MCF 10A (cell line): ENCODE results near the gene MAN2A2. TPM values are rescaled to one million over a fixed set of nuclear protein-coding genes. Genes with fewer than 3 reads are reported as not detected.

Source experiments
- BruUV-seq: library from RNA; stranded (reverse); fragments of 400-500 nt; replicated peaks from 2 replicates; lab custom pipeline; 2021; lab: Mats Ljungman, UMichigan
- CTCF ChIA-PET: fragments of 300-600 bp; sonication (Branson Sonifier 250); formaldehyde crosslinking; extraction: SDS; loops from one replicate; lab custom pipeline; 2021; ENCODE audit warnings: antibody characterized with exemption, inconsistent platforms; lab: Yijun Ruan, JAX
- POLR2A ChIA-PET: fragments of 300-600, 350-650 bp; sonication (Branson Sonifier 250); formaldehyde crosslinking; extraction: SDS; loops from one replicate; lab custom pipeline; 2020; ENCODE audit warnings: antibody characterized with exemption, inconsistent platforms; lab: Yijun Ruan, JAX
- DNase-seq: peaks from one replicate; pipeline ENCODE4 v3.0.0-alpha.2; 2018; ENCODE audit not compliant: unreplicated experiment
- H3K27ac Mint-ChIP-seq: one replicate; pipeline ENCODE4 v1.8.0; 2022; ENCODE audit warnings: mild to moderate bottlenecking, low read depth, mixed read lengths; ENCODE audit not compliant: unreplicated experiment
- H3K27me3 Mint-ChIP-seq: one replicate; pipeline ENCODE4 v1.8.0; 2022; ENCODE audit warnings: mixed read lengths; ENCODE audit not compliant: insufficient read depth, unreplicated experiment
- H3K36me3 Mint-ChIP-seq: one replicate; pipeline ENCODE4 v1.8.0; 2022; ENCODE audit warnings: mild to moderate bottlenecking, moderate library complexity, mixed read lengths; ENCODE audit not compliant: insufficient read depth, unreplicated experiment
- H3K4me1 Mint-ChIP-seq: one replicate; pipeline ENCODE4 v1.8.0; 2022; ENCODE audit warnings: mixed read lengths; ENCODE audit not compliant: insufficient read depth, unreplicated experiment
- H3K4me3 Mint-ChIP-seq: one replicate; pipeline ENCODE4 v1.8.0; 2022; ENCODE audit warnings: mild to moderate bottlenecking, moderate library complexity, mixed read lengths; ENCODE audit not compliant: unreplicated experiment
- H3K9me3 Mint-ChIP-seq: one replicate; pipeline ENCODE4 v1.8.0; 2022; ENCODE audit warnings: mixed read lengths; ENCODE audit not compliant: unreplicated experiment
- CTCF ChIP-seq: fragments of 200-600 bp; IDR thresholded peaks from one replicate; pipeline ENCODE4 v1.8.0; 2022; ENCODE audit warnings: antibody characterized with exemption, mild to moderate bottlenecking; ENCODE audit not compliant: unreplicated experiment
- intact Hi-C: fragments of 100-400 bp; cut with micrococcal nuclease; formaldehyde crosslinking; loops from 2 replicates; pipeline ENCODE4 v1.14.1; 2022
- total RNA-seq: library from RNA; stranded (reverse); gene quantifications from 2 replicates; pipeline ENCODE4 v1.2.3, GENCODE V29; 2022

The MAN2A2 gene
- total RNA-seq, 1 experiment from 2014 or later: 42.4 TPM

DNA sequence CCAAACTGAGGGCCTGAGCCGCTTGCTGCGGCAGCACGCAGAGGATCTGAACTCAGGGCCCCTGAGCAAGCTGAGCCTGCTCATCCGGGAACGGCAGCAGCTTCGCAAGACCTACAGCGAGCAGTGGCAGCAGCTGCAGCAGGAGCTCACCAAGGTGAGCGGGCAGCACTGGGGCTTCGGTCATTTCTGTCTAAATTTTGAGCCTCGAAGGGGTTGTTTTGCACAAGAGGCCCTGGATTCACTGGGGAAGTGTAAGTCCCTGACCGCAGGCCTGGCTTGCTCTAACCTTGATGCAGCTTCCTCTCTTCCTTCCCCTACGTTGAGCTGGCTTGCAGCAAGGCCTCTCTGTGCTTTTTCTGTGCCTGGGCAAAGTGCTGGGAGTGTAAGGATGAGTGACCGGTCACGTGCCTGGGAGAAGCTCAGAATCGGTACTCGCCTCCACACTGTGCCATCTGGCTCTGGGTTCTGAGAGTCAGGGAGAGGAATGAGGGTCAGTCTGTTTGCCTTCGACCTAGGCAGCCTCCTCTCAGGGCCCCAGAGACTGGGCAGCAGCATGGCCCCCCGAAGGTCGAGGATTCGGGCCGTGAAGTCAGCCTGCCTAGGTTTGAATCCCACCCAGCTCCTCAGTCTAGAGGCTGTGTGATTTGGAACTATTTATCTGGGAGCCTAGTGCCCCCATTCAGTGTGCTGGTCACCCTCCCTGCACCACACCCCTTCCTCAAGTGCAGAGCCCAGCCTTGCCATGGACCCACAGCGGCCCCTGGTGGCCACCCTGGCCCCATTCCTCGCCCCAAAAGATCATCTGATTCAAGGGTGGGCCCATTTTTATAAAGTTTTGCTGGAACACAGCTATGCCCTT, 17.4 kb upstream of the MAN2A2 start:
- no peak overlapping the region for H3K4me3 Mint-ChIP-seq
- H3K27ac Mint-ChIP-seq: no peak overlapping the region
- no peaks in the 10 kb centered on the region for H3K27me3 Mint-ChIP-seq
- POLR2A ChIA-PET: interaction anchor here (0.5 to 1.5 kb wide), 4 partner anchors 9 to 255 kb away, joined by 3 to 6 read pairs (median 4); no protein-coding TSS in a partner anchor
- no TSS peak for BruUV-seq
- TF ChIP-seq CTCF: peak; percentile 98
- peak; percentile 55 for DNase-seq
- H3K4me1 Mint-ChIP-seq: no peaks in the 10 kb centered on the region
- CTCF ChIA-PET: interaction anchor here (0.6 to 3.3 kb wide), 80 partner anchors 8 to 1177 kb away, joined by 3 to 83 read pairs (median 4); partner anchors contain the start of genes BLM, HDDC3, MAN2A2 and UNC45A
- H3K9me3 Mint-ChIP-seq: no peaks in the 10 kb centered on the region
- no peaks in the 10 kb centered on the region for H3K36me3 Mint-ChIP-seq
- intact Hi-C loops: loop anchor here (1.0 kb wide), 5 partner anchors 168 to 592 kb away; partner anchors contain the start of gene BLM

DNA sequence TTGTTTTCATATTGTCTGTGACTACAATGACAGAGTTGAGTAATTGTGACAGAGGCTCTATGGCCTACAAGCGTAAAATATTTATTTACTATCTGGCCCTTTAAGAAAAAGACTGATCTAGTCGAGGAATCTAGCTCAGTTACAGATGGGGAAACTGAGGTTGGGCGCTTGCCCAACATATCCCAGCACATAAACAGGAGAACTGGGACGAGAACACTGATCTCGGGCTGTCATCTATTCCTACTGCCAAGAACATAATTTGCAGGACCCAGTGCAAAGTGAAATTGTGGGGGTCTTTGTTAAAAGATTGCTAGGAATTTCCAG, 16.8 kb upstream of the MAN2A2 start:
- no TSS peak for BruUV-seq
- TF ChIP-seq CTCF: no peak
- Mint-ChIP-seq H3K9me3 (no peaks in the 10 kb centered on the region), H3K27me3 (no peaks in the 10 kb centered on the region), H3K4me1 (no peaks in the 10 kb centered on the region), H3K36me3 (no peaks in the 10 kb centered on the region), H3K27ac (no peak overlapping the region), H3K4me3 (no peak overlapping the region)
- intact Hi-C loops: loop anchor here (1.0 kb wide), 5 partner anchors 169 to 593 kb away; partner anchors contain the start of gene BLM
- no peak for DNase-seq
- ChIA-PET POLR2A (interaction anchor here (1.2 to 1.5 kb wide), 2 partner anchors 9 to 238 kb away, joined by 5 to 6 read pairs; no protein-coding TSS in a partner anchor), CTCF (interaction anchor here (0.5 to 3.3 kb wide), 63 partner anchors 8 to 595 kb away, joined by 3 to 83 read pairs (median 4); partner anchors contain the start of genes BLM, HDDC3, MAN2A2 and UNC45A)

GRCh38 chr15:90887037-90887481, 16.0 kb upstream of the MAN2A2 start:
- DNase-seq: no peak
- Mint-ChIP-seq H3K9me3 (no peaks in the 10 kb centered on the region), H3K4me1 (no peaks in the 10 kb centered on the region), H3K4me3 (no peak overlapping the region), H3K36me3 (no peaks in the 10 kb centered on the region), H3K27ac (no peak overlapping the region), H3K27me3 (no peaks in the 10 kb centered on the region)
- TF ChIP-seq CTCF: no peak
- intact Hi-C loops: no loop called here
- POLR2A ChIA-PET: no interaction called here
- no TSS peak for BruUV-seq
- CTCF ChIA-PET: interaction anchor here (1.2 to 3.3 kb wide), 15 partner anchors 13 to 567 kb away, joined by 3 to 83 read pairs (median 12); partner anchors contain the start of genes BLM, HDDC3, MAN2A2 and UNC45A

DNA sequence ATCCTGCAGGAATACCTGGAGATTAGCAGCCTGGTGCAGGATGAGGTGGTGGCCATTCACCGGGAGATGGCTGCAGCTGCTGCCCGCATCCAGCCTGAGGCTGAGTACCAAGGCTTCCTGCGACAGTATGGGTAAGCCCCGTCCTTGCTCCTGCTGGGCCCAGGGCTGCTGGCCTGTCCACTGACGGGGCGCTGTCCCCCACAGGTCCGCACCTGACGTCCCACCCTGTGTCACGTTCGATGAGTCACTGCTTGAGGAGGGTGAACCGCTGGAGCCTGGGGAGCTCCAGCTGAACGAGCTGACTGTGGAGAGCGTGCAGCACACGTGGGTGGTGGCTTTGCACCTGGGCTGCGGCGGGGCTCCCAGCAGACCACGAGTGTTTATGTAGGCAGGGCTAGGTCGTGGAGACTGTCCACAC, 13.8 kb upstream of the MAN2A2 start:
- no TSS peak for BruUV-seq

More for the DNA sequence above, 13.8 kb upstream of the MAN2A2 start:
- Mint-ChIP-seq H3K4me3 (no peak overlapping the region), H3K27ac (no peak overlapping the region), H3K27me3 (no peaks in the 10 kb centered on the region), H3K4me1 (no peaks in the 10 kb centered on the region), H3K9me3 (no peaks in the 10 kb centered on the region), H3K36me3 (no peaks in the 10 kb centered on the region)
- ChIA-PET POLR2A (interaction anchor here (1.0 to 1.7 kb wide), 2 partner anchors 12 to 241 kb away, joined by 3 to 4 read pairs; no protein-coding TSS in a partner anchor), CTCF (interaction anchor here (0.5 to 2.3 kb wide), 2 partner anchors 13 to 14 kb away, joined by 4 to 11 read pairs; partner anchors contain the start of gene MAN2A2)
- intact Hi-C loops: no loop called here
- no peak for DNase-seq
- TF ChIP-seq CTCF: no peak
